GM21825 (cell line): Measurements from ENCODE around the gene EMX2.
"Not testable (repeated sequence)": the region's sequence is repeated elsewhere in the genome, so short reads cannot be mapped to it uniquely, and the experiment has no call there.

Experiments
- ATAC-seq: cut with Tn5 transposase; IDR thresholded peaks from one replicate; pipeline ENCODE4 v1.9.1; 2021; ENCODE audit warnings: mild to moderate bottlenecking, moderate library complexity; ENCODE audit not compliant: unreplicated experiment

Gene EMX2

DNA sequence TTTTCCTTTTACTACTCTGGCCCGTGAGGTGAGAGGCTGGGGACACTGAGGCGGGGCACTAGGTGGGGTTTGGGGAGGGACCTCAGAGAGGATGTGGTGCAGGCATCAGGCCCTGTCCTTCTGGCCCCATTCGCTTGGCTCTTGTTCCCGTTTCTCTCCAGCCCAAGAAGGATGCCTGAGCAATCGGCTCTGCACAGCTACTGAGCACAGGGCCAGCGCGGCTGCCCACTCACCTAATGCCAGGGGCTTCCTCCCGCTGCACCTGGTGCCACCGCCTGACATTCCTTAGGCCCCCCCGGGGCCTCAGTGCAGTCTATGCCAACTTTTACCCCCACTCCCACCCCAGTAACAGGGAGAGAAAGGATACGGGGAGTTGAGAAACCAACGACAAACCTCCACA lies 12.5 kb downstream of the EMX2 start:
- no peak for ATAC-seq

DNA sequence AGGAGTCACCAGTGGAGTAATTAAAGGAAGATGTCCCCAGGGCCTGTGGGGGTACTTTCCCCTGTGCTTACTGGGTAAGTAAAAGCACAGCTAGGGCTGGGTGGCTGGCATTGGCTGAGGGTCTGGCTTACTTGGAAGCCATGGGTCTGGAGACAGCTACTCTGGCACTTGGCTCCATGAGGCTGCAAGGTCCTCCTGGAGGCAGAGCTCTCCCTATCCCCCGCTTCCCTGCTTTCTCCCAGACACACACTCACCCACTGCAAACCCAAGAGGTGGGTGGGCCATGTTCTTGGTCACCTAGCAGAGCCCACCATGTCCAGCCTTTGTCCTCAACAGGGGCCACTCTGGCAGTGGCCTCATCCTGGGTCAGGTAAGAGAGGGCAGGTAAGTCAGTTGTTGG lies 13.3 kb downstream of the EMX2 start:
- ATAC-seq: no peak

DNA sequence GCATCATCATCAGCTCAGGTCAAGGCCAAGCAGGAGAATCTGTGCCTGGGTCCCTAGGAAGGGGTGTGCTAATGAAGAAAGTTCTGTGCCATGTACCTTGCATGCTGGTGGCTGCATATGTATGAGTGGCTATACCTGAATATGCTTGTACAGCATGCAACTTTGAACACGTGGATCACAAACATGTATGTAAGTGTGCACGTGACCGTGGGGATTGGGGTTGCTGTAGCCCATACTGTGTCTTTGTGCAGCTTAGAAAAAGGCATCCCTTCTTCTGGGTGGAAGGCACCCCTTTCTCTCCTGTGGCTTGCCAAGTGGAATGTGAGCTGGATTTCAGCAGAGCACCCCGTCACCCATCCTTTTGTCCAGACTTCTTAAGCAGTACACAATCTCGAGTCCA lies 13.8 kb downstream of the EMX2 start:
- no peak for ATAC-seq

DNA sequence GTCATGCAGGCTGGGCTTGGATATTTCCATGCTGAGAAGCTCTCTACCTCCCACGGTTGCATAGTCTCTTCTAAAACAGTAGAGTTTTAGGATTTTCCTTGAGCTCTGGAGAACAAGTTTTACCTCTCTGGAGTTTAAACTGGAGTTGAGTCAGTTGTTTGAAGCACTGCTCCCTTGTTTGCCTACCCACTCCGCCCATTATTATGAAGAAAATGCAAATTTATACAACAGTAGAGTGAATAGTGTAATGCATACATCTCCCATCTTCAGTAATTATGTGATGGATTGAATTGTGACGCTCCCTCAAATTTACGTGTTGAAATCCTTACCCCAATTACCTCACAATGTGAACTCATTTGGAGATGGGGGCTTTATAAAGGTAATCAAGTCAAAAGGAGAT lies 17.2 kb downstream of the EMX2 start:
- ATAC-seq: no peak

DNA sequence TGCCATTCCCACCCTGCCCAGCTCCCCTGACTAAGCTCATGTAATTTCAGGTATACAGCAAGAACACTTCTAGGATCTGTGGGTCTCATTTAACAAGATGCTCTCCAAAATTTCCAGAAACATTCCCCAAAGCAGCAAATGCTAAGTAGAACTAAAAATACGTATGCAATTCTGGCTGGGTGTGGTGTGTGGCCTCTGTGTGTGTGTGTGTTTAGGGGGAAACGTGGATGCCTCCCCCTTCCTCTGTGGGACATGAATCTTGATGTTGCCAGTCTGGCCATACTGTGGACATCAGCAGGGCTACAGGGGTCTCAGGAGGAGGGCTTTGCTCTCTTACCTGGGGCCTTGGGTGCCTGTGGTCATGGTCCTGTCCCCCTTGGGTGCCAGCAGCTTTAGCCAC lies 18.4 kb downstream of the EMX2 start:
- ATAC-seq: no peak

DNA sequence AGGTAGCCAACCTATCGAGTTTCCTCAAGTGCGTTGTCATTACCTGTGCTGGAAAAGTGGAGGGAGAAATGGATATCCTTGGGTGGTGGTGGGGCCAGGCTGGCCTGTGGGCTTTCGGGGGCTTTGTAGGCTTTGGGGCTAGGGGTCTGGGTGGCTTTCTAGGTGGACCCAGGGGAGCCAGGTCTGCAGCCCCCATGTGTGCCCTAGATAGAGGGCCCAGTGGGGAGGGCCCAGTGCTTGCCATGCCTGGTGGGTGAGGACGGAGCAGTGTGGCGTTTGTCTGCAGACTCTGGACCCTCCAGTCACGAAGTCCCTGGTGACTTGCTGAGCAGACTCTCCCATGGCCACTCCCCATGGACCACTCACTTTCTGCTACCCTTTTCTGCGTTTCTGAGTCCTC lies 19.7 kb downstream of the EMX2 start:
- ATAC-seq: no peak

DNA sequence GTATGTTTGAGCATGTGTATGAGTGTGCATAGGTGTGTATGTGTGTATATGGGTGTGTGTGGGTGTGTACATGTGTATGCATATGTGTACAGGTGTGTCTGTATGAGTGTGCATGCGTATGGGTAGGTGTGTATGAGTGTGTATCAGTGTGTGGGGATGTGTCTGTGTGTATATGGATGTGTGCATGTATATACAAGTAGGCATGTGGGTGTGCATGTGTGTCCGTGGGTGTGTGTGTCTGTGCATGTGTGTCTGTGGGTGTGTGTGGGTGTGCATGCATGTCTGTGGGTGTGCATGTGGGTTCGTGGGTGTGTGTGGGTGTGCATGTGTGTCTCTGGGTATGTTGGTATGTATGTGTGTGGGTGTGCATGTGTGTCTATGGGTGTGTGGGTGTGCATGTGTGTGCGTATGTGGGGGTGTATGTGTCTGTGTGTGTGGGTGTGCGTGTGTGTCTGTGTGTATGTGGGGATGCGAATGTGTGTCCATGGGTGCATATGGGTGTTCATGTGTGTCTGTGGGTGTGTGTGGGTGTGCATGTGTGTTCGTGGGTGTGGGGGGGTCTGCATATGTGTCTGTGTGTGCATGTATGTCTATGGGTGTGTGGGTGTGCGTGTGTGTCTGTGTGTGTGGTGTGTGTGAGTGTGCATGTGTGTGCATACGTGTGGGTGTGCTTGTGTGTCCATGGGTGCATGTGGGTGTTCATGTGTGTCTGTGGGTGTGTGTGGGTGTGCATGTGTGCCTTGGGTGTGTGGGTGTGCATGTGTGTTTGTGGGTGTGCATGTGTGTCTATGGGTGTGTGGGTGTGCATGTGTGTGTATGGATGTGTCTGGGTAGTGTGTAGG lies 20.6 kb downstream of the EMX2 start:
- no peak for ATAC-seq

DNA sequence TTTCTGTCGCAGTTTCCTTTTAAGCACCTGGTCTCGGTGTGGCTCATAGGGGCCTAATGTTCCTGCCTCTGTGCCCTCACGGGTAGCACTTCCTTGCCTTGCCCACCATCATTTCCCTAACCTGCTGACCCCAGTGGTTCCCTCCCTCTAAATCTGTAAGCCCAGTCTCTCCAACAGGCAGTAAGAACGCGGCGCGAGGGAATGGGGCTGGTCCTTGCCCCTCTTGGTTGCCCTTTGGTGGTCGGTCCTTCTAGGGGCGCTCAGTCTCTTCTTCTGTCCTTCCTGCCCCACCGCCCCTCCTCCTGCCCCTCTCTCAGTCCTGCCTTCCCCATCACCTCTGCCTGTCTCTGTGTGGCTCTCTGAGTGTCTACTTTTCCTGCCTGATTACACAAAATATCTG lies 21.2 kb downstream of the EMX2 start:
- no peak for ATAC-seq

DNA sequence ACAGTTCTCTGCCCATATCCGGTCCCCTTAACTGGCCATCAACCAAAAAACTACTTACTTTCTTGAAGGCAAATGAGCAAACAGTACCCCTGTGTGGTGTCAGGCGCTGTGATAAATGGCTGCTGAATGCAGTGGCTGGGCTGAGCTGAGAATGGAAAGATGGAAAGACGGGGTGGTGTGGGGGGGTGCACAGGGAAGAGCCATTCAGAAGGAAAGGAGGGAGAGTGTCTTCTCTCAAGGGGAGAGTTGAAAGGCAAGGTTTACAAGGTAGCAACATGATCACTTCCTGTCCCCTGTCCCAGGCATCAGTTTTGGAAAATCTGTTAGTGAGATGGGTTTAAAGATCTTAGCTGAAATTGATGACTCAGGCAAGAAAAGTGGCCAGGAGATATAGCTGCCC lies 22.5 kb downstream of the EMX2 start:
- ATAC-seq: no peak

DNA sequence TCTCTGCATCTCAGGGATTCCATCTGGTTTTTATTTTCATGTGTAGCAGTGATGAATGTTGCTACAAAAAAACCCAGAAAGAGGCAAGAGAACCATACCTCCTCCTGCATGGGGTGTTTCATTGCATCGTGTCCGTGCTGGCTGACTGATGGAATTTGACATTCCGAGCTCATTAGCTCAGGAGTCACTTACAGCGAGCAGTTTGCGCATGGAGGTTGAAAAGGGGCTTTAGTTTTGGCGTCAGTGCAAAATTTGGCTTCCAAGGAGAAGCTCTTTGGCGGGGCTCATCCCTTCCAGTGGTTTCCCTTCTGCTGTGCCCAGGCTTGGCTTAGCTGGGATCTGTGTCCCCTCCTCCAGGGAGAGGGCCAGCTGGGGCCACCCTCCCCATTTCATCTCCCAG lies 25.8 kb downstream of the EMX2 start:
- ATAC-seq: no peak

DNA sequence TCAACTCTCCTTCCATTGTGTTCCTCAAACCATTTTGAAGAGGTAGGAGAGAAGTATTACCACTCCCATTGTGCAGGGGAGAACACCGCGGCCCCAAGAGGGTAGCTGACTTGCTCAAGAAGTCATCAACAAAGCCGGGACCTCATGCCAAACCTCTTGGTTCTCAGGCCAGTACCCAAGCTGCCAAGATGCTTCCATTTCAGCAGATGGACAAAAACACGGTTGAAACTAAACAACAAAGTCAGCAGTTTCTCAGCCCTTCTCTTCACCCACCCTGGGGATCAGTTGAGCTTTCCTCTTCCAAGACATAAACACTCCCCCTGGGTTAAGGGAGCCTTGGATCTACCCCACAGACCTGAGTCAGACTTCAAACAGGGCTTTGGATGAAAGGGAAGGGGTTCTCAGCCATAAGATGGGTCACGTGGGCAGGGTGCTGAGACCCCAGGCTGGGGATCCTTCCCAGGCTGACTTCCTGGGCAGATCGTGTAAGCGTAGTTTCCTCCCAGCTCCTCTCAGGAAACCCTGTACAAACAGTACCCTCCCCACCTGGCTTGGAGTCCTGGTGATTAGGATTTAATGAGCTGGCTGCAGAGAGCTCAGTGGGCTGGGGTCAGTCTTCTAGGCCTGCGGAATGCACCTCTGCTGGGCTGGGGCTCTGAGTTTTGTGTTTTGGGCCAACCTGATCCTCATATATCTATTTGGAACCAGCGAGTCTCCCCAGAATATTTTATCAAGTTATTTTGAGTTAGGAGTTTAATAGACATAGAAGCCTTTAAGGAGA lies 27.3 kb downstream of the EMX2 start:
- no peak for ATAC-seq

DNA sequence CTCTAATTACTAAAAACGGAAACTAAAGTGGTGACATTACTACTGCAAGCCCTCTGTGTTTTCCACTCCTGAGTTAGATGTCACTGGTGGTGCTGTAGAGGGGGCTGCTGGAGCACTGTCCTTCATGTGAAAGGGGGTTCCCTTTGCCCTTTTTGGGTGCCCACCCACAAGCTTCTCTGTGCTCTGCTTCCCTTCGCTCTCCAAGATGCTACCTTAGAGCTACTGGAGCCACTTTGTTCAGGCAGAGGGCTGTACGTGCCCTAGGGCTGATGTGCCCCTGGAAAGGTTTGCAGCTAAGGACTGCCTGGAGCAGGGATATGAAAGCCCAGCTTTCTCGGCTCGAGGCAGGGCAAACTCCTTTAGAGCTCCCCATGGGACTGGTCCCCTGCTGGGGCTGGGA lies 28.3 kb downstream of the EMX2 start:
- no peak for ATAC-seq

DNA sequence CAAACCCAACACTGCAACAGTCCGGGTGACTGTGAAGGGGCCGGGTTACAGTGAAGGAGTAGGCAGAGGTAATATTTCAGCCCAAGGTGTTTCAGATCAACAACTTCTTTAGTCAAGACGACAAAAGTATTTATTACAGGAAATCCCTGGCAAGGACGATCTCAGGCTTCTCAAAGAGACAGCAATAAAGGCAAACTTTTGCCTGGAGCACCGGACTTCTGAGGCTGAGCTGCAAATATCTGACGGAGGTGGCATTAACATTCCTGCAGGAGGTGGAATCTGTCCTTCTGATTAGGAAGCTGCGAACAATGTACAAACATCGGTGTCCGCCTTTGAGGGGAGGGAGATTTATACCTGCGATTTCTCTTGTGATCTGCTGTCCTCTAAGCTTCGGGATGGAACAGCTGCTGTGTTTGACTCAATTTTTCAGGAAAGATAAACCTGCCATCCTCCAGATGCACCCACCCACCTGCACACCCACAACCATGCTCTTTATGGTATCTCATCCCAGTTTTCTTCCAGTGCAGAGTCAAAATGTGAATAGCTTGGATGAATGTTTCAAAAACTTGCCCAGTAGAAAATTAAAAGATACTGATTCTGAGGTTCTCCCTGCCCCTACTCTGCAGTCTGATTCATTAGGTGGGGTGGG lies 32.1 kb downstream of the EMX2 start:
- ATAC-seq: no peak

DNA sequence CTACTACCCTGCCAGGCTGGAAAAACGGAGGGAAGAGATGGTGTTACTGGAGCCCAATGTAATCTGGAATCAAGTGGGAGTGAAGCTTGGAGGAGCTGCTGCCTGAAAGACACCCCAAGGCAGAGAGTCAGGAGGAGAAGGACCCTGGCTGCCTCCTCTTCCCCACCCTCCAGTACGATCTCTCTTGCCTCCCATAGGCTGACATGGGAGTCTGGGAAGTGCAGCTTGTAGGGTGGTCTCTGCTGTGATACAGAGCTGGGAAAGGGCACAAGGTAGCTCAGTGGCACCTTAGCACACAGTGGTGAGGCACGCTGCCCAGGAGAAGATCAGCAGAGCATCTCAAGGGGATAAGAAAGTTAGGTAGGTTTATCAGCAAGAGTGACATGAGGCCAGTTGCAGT lies 35.9 kb downstream of the EMX2 start:
- no peak for ATAC-seq

DNA sequence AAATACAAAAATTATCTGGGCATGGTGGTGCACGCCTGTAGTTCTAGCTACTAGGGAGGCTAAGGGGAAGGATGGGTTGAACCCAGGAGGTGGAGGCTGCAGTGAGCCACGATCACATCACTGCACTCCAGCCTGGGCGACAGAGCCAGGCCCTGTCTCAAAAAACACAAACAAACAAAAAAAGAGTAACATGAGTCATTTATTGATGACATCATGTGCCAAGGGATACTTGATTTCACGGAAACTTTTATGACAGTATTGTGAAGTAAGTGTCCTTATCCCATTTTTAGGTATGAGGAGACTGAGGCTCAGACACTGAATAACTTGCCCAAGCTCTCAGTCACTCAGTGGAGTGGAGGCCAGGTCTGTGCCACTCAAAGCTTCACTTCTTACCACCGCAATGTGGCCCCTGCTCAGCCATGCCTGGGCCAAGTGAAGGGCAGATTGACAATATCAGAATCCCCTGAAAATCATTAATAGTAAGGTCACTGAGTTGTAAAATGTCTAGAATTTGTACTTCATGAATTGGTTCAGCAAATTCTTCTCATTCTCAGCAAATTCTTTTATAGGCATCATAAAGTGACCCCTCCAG lies 36.5 kb downstream of the EMX2 start:
- ATAC-seq: no peak

DNA sequence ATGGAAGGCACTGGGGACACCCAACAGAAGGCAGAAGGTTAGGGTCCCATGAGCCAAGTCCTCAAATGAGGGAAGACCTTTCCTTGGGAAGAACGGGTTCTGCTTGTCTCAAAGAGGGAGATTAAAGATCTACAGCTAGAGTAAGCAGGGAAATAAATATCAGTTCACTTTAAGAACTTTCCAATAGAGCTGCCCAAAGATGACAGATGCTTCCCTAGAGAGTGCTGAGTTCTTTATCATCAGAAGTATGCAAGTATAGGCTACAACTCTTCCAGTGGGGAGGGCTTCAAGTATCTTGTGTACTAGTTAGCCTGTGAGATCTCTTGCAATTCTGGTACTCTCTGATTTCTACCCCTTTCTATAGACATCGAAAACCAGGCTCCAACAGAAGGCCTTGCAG lies 39.4 kb downstream of the EMX2 start:
- ATAC-seq: no peak

DNA sequence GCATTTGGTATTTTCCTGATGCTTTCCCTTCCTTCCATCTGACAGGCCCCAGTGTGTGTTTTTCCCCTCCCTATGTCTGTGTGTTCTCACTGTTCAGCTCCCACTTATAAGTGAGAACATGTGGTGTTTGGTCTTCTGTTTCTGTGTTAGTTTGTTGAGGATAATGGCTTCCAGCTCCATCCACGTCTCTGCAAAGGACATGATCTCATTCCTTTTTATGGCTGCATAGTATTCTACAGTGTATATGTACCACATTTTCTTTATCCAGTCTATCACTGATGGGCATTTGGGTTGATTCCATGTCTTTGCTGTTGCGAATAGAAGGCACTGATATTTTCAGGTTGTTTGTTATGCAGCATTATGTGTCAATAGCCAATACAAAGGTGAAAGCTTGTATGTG lies 42.3 kb downstream of the EMX2 start:
- not testable (repeated sequence) for ATAC-seq

DNA sequence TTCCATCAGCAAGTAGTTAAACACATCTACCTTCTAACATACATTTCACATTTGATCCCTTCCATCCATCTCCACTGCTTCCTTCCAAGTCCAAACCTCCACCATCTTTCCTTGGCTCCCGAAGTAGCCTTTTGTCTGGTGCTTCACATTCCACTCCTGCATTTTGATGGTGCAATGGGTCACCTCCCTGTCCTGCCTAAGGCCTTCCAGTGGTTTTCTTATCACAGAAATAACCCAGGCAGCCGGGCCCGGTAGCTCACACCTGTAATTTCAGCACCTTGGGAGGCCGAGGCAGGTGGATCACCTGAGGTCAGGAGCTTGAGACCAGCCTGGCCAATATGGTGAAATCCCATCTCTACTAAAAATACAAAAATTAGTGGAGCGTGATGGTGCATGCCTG lies 44.5 kb downstream of the EMX2 start:
- ATAC-seq: no peak

DNA sequence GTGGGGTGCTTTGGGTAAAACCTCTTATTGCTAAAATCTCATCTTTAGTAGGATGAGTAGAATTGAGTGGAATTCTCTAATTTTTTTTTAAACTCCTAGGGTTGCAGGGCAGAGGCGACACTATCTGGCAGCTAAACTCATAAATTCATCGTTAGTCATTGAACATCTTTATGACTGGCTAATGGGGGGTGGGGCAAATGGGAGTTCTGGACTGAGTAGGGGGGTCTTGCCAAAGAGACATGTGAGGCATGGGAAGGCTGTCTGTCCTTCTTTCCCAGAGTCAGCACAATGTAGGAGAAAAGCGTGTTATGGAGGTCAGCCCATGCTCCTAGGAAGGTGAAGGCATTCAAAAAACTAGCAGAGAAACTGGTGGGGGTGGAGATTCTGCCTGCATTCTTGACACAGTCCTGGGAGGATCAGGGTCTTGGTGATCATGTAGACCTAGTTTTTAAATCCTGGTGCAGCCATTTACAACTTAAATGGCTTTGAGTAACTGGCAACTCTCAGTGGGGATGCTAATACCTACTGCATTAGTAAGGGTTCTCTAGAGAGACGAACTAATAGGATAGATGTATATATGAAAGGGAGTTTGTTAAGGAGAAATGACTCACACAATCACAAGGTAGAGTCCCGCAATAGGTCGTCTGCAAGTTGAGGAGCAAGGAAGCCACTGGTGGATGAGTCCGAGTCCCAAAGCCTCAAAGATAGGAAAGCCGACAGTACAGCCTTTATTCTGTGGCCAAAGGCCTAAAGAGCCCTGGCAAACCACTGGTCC lies 47.7 kb downstream of the EMX2 start:
- ATAC-seq: no peak

DNA sequence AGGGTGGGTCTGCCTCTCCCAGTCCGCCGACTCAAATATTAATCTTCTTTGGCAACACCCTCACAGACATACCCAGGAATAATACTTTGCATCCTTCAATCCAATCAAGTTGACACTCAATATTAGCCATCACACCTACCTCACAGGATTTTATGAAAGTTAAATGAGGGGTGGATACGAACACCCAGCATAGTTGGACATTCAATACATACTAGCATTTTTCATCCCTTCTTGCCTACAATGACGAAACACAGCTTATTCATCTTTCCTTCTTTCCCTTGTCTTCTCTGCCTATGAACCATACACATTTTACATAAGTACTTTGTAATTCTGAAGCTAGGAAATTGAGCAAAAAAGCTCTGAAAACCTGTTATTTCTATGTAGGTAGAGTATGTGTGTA lies 48.5 kb downstream of the EMX2 start:
- no peak for ATAC-seq

DNA sequence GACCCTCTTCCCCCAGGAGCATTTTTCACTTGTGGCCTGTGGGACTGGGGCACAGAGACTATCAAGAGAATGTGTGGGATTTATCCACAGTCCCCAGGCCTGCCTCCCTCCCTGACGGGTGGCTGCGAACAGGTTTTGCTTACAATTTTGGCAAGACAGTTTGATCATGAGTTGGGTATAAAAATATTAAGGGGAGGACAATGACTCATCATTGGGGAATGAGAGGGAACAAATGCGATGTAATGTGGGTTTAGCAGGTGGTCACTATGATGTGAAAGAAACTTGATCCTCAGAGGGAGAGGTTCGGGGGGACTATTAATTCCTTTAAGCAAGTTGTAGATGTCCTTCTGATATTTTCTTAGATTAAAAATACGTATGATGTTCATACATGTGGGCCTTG lies 52.2 kb downstream of the EMX2 start:
- no peak for ATAC-seq
